ENCODE data around the gene PLD4. TPM values are rescaled to one million over a fixed set of nuclear protein-coding genes. Genes with fewer than 3 reads are reported as not detected.
"Not testable (repeated sequence)": the region's sequence is repeated elsewhere in the genome, so short reads cannot be mapped to it uniquely, and the experiment has no call there.

PLD4 gene
- total and polyA plus RNA-seq, 2 donors (not counting 1 experiment from before 2014, with no cell fraction given), result 0.17 TPM; not detected in 1

DNA sequence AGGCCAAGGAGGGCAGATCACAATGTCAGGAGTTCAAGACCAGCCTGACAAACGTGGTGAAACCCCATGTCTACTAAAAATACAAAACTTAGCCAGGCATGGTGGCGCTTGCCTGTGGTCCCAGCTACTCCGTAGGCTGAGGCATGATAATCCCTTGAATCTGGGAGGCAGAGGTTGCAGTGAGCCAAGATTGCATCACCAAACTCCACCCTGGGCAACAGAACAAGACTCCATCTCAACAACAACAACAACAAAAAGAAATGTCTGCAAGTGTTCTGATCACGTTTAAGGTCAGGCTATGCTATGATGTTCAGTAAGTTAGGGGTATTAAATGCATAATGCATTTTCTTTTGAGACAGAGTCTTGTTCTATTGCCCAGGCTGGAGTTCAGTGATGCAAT is 6.7 kb upstream of the PLD4 start:
- Histone ChIP-seq H3K27ac (ENCODE audit: insufficient read depth, low read length) (no peak overlapping the region), H3K27me3 (ENCODE audit: control insufficient read depth, insufficient read depth, low read length) (peaks cover 7% of the 10 kb centered on the region), H3K36me3 (ENCODE audit: control insufficient read depth, insufficient read depth, low read length) (no peaks in the 10 kb centered on the region), H4K20me1 (ENCODE audit: control insufficient read depth, extremely low read depth, insufficient read depth, low read length) (no peaks in the 10 kb centered on the region), H3K79me2 (ENCODE audit: control insufficient read depth, insufficient read depth, low read length) (no peaks in the 10 kb centered on the region), H3K9me3 (ENCODE audit: control insufficient read depth, insufficient read depth, low read depth, low read length) (no peaks in the 10 kb centered on the region), H2AFZ (ENCODE audit: low read length) (no peak overlapping the region), H3K4me3 (replicated peaks in 1 of 4; ENCODE audit: control extremely low read depth in 1 of 4, insufficient read depth in 1 of 4, low read depth in 3 of 4, low read length in 4 of 4) (no peak overlapping the region), H3K9ac (ENCODE audit: insufficient read depth, low read length) (no peak overlapping the region), H3K4me2 (ENCODE audit: extremely low read depth, insufficient read depth, low read length) (no peak overlapping the region), H3K4me1 (ENCODE audit: control insufficient read depth, extremely low read depth, insufficient read depth, low read length) (no peaks in the 10 kb centered on the region)
- DNase-seq (ENCODE audit: low read depth in 2 of 2), result no peak
- TF ChIP-seq, protein P1, sequence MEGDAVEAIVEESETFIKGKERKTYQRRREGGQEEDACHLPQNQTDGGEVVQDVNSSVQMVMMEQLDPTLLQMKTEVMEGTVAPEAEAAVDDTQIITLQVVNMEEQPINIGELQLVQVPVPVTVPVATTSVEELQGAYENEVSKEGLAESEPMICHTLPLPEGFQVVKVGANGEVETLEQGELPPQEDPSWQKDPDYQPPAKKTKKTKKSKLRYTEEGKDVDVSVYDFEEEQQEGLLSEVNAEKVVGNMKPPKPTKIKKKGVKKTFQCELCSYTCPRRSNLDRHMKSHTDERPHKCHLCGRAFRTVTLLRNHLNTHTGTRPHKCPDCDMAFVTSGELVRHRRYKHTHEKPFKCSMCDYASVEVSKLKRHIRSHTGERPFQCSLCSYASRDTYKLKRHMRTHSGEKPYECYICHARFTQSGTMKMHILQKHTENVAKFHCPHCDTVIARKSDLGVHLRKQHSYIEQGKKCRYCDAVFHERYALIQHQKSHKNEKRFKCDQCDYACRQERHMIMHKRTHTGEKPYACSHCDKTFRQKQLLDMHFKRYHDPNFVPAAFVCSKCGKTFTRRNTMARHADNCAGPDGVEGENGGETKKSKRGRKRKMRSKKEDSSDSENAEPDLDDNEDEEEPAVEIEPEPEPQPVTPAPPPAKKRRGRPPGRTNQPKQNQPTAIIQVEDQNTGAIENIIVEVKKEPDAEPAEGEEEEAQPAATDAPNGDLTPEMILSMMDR (conservative IDR thresholded peaks at IDR 0.05 in 1 of 2, IDR thresholded peaks at IDR 0.05 in 1 of 2; ENCODE audit: low read depth in 1 of 2, low read length in 2 of 2), result no peak
- no peak for TF ChIP-seq EZH2 (IDR thresholded peaks at IDR 0.05; ENCODE audit: low read length, missing control alignments)

DNA sequence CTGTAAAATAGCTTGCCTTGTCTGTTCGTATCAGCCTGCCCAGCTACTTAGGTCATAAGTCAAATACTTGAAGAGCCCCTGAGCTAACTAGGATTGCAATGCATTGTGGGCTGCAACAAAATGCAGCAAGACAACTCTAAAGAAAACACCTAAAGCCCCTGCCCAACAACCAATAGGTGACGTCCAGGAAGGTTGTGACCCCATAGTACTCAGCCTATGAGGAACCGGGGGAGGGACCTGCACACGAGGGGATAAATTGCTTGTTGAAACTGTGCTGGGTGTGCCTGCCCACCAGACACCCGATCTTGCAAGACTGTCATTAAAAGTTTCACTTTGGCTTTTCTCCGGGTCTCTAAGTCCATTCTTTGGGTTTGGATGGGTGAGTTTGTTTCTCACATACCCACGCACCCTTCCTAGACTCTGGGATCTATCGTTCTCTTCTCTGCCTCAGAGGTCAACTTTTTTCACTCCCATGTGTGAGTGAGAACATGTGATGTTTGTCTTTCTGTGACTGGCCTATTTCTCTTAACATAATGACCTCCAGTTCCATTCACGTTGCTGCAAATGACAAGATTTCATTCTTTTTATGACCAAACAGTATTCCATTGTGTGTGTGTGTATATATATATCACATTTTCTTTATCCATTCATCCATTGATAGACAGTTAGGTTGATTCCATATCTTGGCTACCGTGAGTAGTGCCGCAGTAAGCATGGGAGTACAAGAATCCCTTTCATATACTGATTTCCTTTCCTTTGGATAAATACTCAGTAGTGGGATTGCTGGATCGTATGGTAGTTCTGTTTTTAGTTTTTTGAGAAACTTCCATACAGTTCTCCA is 5.3 kb upstream of the PLD4 start:
- H3K4me3 ChIP-seq (replicated peaks in 1 of 4; ENCODE audit: control extremely low read depth in 1 of 4, insufficient read depth in 1 of 4, low read depth in 3 of 4, low read length in 4 of 4); H3K27ac ChIP-seq (ENCODE audit: insufficient read depth, low read length); H3K79me2 ChIP-seq (ENCODE audit: control insufficient read depth, insufficient read depth, low read length); H4K20me1 ChIP-seq (ENCODE audit: control insufficient read depth, extremely low read depth, insufficient read depth, low read length); H3K9ac ChIP-seq (ENCODE audit: insufficient read depth, low read length); DNase-seq (ENCODE audit: low read depth in 2 of 2); H3K4me1 ChIP-seq (ENCODE audit: control insufficient read depth, extremely low read depth, insufficient read depth, low read length); H3K27me3 ChIP-seq (ENCODE audit: control insufficient read depth, insufficient read depth, low read length); H3K4me2 ChIP-seq (ENCODE audit: extremely low read depth, insufficient read depth, low read length); H3K36me3 ChIP-seq (ENCODE audit: control insufficient read depth, insufficient read depth, low read length); H3K9me3 ChIP-seq (ENCODE audit: control insufficient read depth, insufficient read depth, low read depth, low read length); H2AFZ ChIP-seq (ENCODE audit: low read length): not testable (repeated sequence)

DNA sequence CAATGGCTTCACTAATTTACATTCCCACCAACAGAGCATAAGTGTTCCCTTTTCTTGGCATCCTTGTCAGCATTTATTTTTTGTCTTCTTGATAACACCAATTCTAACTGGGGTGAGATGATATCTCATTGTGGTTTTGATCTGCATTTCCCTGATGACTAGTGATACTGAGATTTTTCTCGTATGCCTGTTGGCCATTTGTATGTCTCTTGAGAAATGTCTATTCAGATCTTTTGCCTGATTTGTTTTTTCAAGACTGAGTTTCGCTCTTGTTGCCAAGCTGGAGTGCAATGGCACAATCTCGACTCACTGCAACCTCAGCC is 4.7 kb upstream of the PLD4 start:
- no peak overlapping the region for H3K9ac ChIP-seq (ENCODE audit: insufficient read depth, low read length)
- peaks cover 5% of the 10 kb centered on the region for H3K27me3 ChIP-seq (ENCODE audit: control insufficient read depth, insufficient read depth, low read length)
- H3K4me1 ChIP-seq (ENCODE audit: control insufficient read depth, extremely low read depth, insufficient read depth, low read length), result no peaks in the 10 kb centered on the region
- TF ChIP-seq, protein P1 (conservative IDR thresholded peaks at IDR 0.05 in 1 of 2, IDR thresholded peaks at IDR 0.05 in 1 of 2; ENCODE audit: low read depth in 1 of 2, low read length in 2 of 2), result no peak
- TF ChIP-seq EZH2 (IDR thresholded peaks at IDR 0.05; ENCODE audit: low read length, missing control alignments), result no peak
- no peaks in the 10 kb centered on the region for H3K36me3 ChIP-seq (ENCODE audit: control insufficient read depth, insufficient read depth, low read length)
- H2AFZ ChIP-seq (ENCODE audit: low read length), result no peak overlapping the region
- no peaks in the 10 kb centered on the region for H3K9me3 ChIP-seq (ENCODE audit: control insufficient read depth, insufficient read depth, low read depth, low read length)
- H3K4me3 ChIP-seq (replicated peaks in 1 of 4; ENCODE audit: control extremely low read depth in 1 of 4, insufficient read depth in 1 of 4, low read depth in 3 of 4, low read length in 4 of 4), result no peak overlapping the region
- no peak overlapping the region for H3K27ac ChIP-seq (ENCODE audit: insufficient read depth, low read length)
- H3K4me2 ChIP-seq (ENCODE audit: extremely low read depth, insufficient read depth, low read length), result no peak overlapping the region
- no peak for DNase-seq (ENCODE audit: low read depth in 2 of 2)
- no peaks in the 10 kb centered on the region for H3K79me2 ChIP-seq (ENCODE audit: control insufficient read depth, insufficient read depth, low read length)
- no peaks in the 10 kb centered on the region for H4K20me1 ChIP-seq (ENCODE audit: control insufficient read depth, extremely low read depth, insufficient read depth, low read length)

Data from fibroblast of lung (primary cell).